Testis (tissue), 2 donors: ENCODE data around the gene MEOX1.
"Not testable (repeated sequence)": the region's sequence is repeated elsewhere in the genome, so short reads cannot be mapped to it uniquely, and the experiment has no call there.

ENCODE experiments used
- CTCF ChIP-seq, 3 experiments: fragments of 450-650 bp in 2 of 3; fragments of 200-600 bp in 1 of 3; sonication (generic) in 1 of 3; IDR thresholded peaks; one replicate each; pipeline ENCODE4 v1.5.1; 2016 to 2019; ENCODE audit warnings: antibody characterized with exemption in 3 of 3, mild to moderate bottlenecking in 2 of 3, moderate library complexity in 1 of 3
- POLR2A ChIP-seq: fragments of 450-650 bp; IDR thresholded peaks from one replicate; pipeline ENCODE4 v1.6.1; 2017; ENCODE audit warnings: antibody characterized with exemption, mild to moderate bottlenecking, moderate library complexity

GRCh38 chr17:43602556-43602955 lies 59.2 kb downstream of the MEOX1 start:
- TF ChIP-seq CTCF (IDR thresholded peaks at IDR 0.05); POLR2A: not testable (repeated sequence)
